ENCODE measurements around the gene ITPRIP. TPM values are rescaled to one million over a fixed set of nuclear protein-coding genes. Genes with fewer than 3 reads are reported as not detected.

Gene ITPRIP
- total RNA-seq, 1 experiment from 2014 or later: 12.0 TPM

- Histone ChIP-seq H3K27ac (ENCODE audit: low read depth, low read length) (no peak overlapping the region), H4K20me1 (ENCODE audit: insufficient read depth) (no peaks in the 10 kb centered on the region), H3K79me2 (ENCODE audit: insufficient read depth, low read length) (peaks cover 5% of the 10 kb centered on the region; the same call in 1 of the 2 replicates), H2AFZ (ENCODE audit: low read depth, low read length, poor library complexity, severe bottlenecking) (no peak overlapping the region), H3K9me2 (ENCODE audit: insufficient read depth) (no peaks in the 10 kb centered on the region), H3K27me3 (ENCODE audit: insufficient read depth, low read length) (no peaks in the 10 kb centered on the region), H3K9me3 (ENCODE audit: control insufficient read depth in 1 of 2, insufficient read depth in 1 of 2, low read depth in 1 of 2, low read length in 2 of 2) (no peaks in the 10 kb centered on the region), H3K36me3 (ENCODE audit: control insufficient read depth in 1 of 2, insufficient read depth in 2 of 2, low read length in 2 of 2) (peaks cover 7 to 31% of the 10 kb centered on the region in 2 experiments; a peak in 2 of 4 replicates), H3K4me3 (replicated peaks in 1 of 2; ENCODE audit: low read depth in 1 of 2, low read length in 2 of 2) (no peak overlapping the region), H3K4me2 (ENCODE audit: low read length) (no peak overlapping the region), H3K4me1 (ENCODE audit: control insufficient read depth in 1 of 2, insufficient read depth in 2 of 2, low read length in 2 of 2) (no peaks in the 10 kb centered on the region), H3K9ac (ENCODE audit: low read length) (no peak overlapping the region)
- POLR2A ChIA-PET: no interaction called here
- CTCF ChIA-PET: no interaction called here
- DNase-seq (ENCODE audit: low read depth, low spot score) (no peak), ATAC-seq (no peak)
- intact Hi-C loops (cut with micrococcal nuclease): no loop called here
- RAD21 ChIA-PET (ENCODE audit: low non-redundant PET in 1 of 2, low total read pairs in 2 of 2, uncharacterized antibody in 2 of 2, unreplicated experiment in 2 of 2): no interaction called here
- no TSS peak for BruUV-seq (replicated peaks)
- TF ChIP-seq FOSL1 (IDR thresholded peaks at IDR 0.05; ENCODE audit: low read depth) (no peak), SP1 (IDR thresholded peaks at IDR 0.05; ENCODE audit: low read depth) (no peak), SRF (IDR thresholded peaks at IDR 0.05; ENCODE audit: low read depth) (no peak), JUND (IDR thresholded peaks at IDR 0.05) (no peak)
Measured at GRCh38 chr10:104300002-104300735, 38.1 kb downstream of the ITPRIP start.

- H2AFZ ChIP-seq (ENCODE audit: low read depth, low read length, poor library complexity, severe bottlenecking): no peak overlapping the region
- POLR2A ChIA-PET: no interaction called here
Measured at GRCh38 chr10:104299031-104299904, 39.0 kb downstream of the ITPRIP start.

More at GRCh38 chr10:104299031-104299904, 39.0 kb downstream of the ITPRIP start:
- Histone ChIP-seq H3K4me1 (ENCODE audit: control insufficient read depth in 1 of 2, insufficient read depth in 2 of 2, low read length in 2 of 2) (no peaks in the 10 kb centered on the region), H3K27me3 (ENCODE audit: insufficient read depth, low read length) (no peaks in the 10 kb centered on the region), H3K9me2 (ENCODE audit: insufficient read depth) (no peaks in the 10 kb centered on the region), H3K4me2 (ENCODE audit: low read length) (no peak overlapping the region), H3K4me3 (replicated peaks in 1 of 2; ENCODE audit: low read depth in 1 of 2, low read length in 2 of 2) (no peak overlapping the region), H3K9ac (ENCODE audit: low read length) (no peak overlapping the region), H4K20me1 (ENCODE audit: insufficient read depth) (no peaks in the 10 kb centered on the region), H3K27ac (ENCODE audit: low read depth, low read length) (no peak overlapping the region), H3K79me2 (ENCODE audit: insufficient read depth, low read length) (peaks cover 12% of the 10 kb centered on the region), H3K9me3 (ENCODE audit: control insufficient read depth in 1 of 2, insufficient read depth in 1 of 2, low read depth in 1 of 2, low read length in 2 of 2) (no peaks in the 10 kb centered on the region), H3K36me3 (ENCODE audit: control insufficient read depth in 1 of 2, insufficient read depth in 2 of 2, low read length in 2 of 2) (peaks cover 7 to 31% of the 10 kb centered on the region in 2 experiments; a peak in 2 of 4 replicates)
- ChIA-PET RAD21 (ENCODE audit: low non-redundant PET in 1 of 2, low total read pairs in 2 of 2, uncharacterized antibody in 2 of 2, unreplicated experiment in 2 of 2) (no interaction called here), CTCF (no interaction called here)
- ATAC-seq: no peak
- no peak for DNase-seq (ENCODE audit: low read depth, low spot score)
- intact Hi-C loops (cut with micrococcal nuclease): no loop called here
- TF ChIP-seq CBX3 (IDR thresholded peaks at IDR 0.05; ENCODE audit: low read depth) (no peak), POLR2A (IDR thresholded peaks at IDR 0.05; ENCODE audit: borderline replicate concordance, extremely low read depth, insufficient read depth, insufficient read length) (no peak), REST (IDR thresholded peaks at IDR 0.05; ENCODE audit: low read depth) (no peak), MAX (IDR thresholded peaks at IDR 0.05) (no peak), SIN3A (IDR thresholded peaks at IDR 0.05; ENCODE audit: low read depth) (no peak), SRF (IDR thresholded peaks at IDR 0.05; ENCODE audit: low read depth) (no peak), ATF3 (IDR thresholded peaks at IDR 0.05) (no peak)
- no TSS peak for BruUV-seq (replicated peaks)

All from HCT116 (cell line).